GM12878 (cell line): ENCODE measurements around the gene KRT82.

Source experiments
- HDAC6 ChIP-seq: fragments of 200-600 bp; sonication (generic); IDR thresholded peaks from one replicate; pipeline ENCODE4 v1.8.0; 2017; ENCODE audit warnings: antibody characterized with exemption; ENCODE audit not compliant: unreplicated experiment
- POLR2AphosphoS5 ChIP-seq: IDR thresholded peaks from 2 replicates; pipeline ENCODE4 v1.6.1; 2011; ENCODE audit warnings: mild to moderate bottlenecking, low read length, inconsistent platforms
- SREBF2 ChIP-seq: IDR thresholded peaks from 2 replicates; pipeline ENCODE4 v1.6.1; 2012; ENCODE audit warnings: mild to moderate bottlenecking, low read length
- YY1 ChIP-seq: IDR thresholded peaks from 2 replicates; pipeline ENCODE4 v1.6.1; 2011; ENCODE audit warnings: low read depth, mild to moderate bottlenecking, low read length

DNA sequence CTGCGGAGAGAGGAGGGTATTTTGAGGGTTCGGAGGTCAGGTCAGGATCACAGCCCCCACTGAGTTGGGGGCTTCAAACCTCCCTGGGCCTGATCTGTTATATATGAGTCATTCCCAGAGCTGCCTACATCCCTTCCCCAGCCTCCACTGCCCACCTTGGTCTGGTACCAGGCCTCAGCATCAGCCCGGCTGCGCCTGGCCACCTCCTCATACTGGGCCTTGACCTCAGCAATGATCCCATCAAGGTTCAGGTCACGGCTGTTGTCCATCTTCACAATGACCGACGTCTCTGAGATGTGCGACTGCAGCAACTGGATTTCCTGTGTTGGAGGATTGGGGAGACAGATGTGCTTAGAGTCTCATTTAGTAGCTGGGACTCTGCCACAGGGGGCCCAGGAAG is 24.9 kb downstream of the KRT82 start:
- TF ChIP-seq SREBF2: no peak
- TF ChIP-seq POLR2AphosphoS5: no peak
- no peak for TF ChIP-seq YY1
- no peak for TF ChIP-seq HDAC6
